Left lung (tissue), 10 donors: ENCODE results near the gene HOXB1. TPM values are rescaled to one million over a fixed set of nuclear protein-coding genes. Genes with fewer than 3 reads are reported as not detected.

Experiments
- ATAC-seq: fragments of 200-7000 bp; cut with Tn5 transposase; one replicate; pipeline ENCODE4 v1.9.1; 2020; ENCODE audit warnings: moderate library complexity
- DNase-seq, 4 donors: peaks; one replicate each; pipeline ENCODE4 v3.0.0-alpha.2; 2013 to 2020
- H3K27ac ChIP-seq, 2 donors: fragments of 200-600 bp; sonication (generic) in 1 of 2; one replicate each; pipeline versions ENCODE4 v1.5.0 to v1.8.0; 2020 to 2021
- H3K27me3 ChIP-seq, 2 donors: fragments of 200-600 bp; sonication (generic) in 1 of 2; one replicate each; pipeline versions ENCODE4 v1.5.0 to v1.8.0; 2020 to 2021
- H3K36me3 ChIP-seq, 2 donors: fragments of 200-600 bp; sonication (generic) in 1 of 2; one replicate each; pipeline versions ENCODE4 v1.5.0 to v1.8.0; 2020 to 2021
- H3K4me1 ChIP-seq, 2 donors: fragments of 200-600 bp; one replicate each; pipeline ENCODE4 v1.8.0; 2021
- H3K4me3 ChIP-seq, 2 donors: fragments of 200-600 bp; sonication (generic) in 1 of 2; one replicate each; pipeline versions ENCODE4 v1.5.0 to v1.8.0; 2020 to 2021; ENCODE audit warnings: mild to moderate bottlenecking in 1 of 2
- H3K9me3 ChIP-seq, 2 donors: fragments of 200-600 bp; sonication (generic) in 1 of 2; one replicate each; pipeline versions ENCODE4 v1.5.0 to v1.8.0; 2020 to 2021
- CTCF ChIP-seq, 2 donors: fragments of 200-600 bp; sonication (generic) in 1 of 2; IDR thresholded peaks; one replicate each; pipeline versions ENCODE4 v1.5.0 to v1.8.0; 2021; ENCODE audit warnings: antibody characterized with exemption in 2 of 2
- intact Hi-C, 2 donors: fragments of 100-400 bp; cut with DNase I; formaldehyde crosslinking; loops; one replicate each; pipeline versions ENCODE4 v1.11.2 to v1.14.2; 2022
- polyA plus RNA-seq, 6 donors: library from polyadenylated mRNA; unstranded; fragments of 120-200 nt; gene quantifications; one replicate each; pipeline ENCODE4 v1.2.1, GENCODE V29; 2013; ENCODE audit not compliant: insufficient read length in 6 of 6
- total RNA-seq, 2 donors: library from RNA; stranded (reverse); fragmentation: NEBNext Ultra II Directional; extraction: Animal tissue kit (Norgen Biotek cat#: 25700); gene quantifications; one replicate each; pipeline ENCODE4 v1.2.1, GENCODE V29; 2021
- donor health status: DM: no; HTN: yes; CAD: no.
- donor health status: DM: no; HTN: no; CAD: no.

Gene HOXB1
- total and polyA plus RNA-seq, 8 donors: 0.09 to 0.39 (median 0.10) TPM; not detected in 3

DNA sequence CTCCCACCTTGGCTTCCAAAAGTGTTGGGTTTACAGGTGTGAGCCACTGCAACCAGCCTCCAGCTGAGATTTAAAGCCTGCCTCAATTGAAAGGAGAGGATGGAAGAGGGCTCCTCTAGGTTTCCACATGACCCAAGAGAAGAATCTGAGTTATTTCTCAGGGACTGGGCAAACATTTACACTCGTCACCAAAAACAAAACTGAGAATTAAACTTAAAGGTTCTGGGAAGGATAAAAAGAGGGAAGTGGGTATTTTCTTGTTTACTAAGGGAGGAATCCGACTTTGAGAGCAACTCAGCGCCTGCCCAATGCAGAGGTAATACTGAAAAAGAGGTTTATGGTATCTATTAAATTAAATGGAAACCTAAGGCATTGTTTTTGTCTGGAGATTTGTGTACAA, 13.3 kb downstream of the HOXB1 start:
- peaks cover 5 to 82% of the 10 kb centered on the region in 2 donors for H3K27me3 ChIP-seq
- no peak overlapping the region for H3K4me3 ChIP-seq
- no peaks in the 10 kb centered on the region for H3K9me3 ChIP-seq
- peaks cover 0 to 7% of the 10 kb centered on the region in 2 donors for H3K4me1 ChIP-seq
- no peak for DNase-seq
- intact Hi-C loops: no loop called here
- no peak overlapping the region for H3K27ac ChIP-seq
- H3K36me3 ChIP-seq: no peaks in the 10 kb centered on the region
- TF ChIP-seq CTCF (IDR thresholded peaks at IDR 0.05): no peak
- ATAC-seq: no peak

- ATAC-seq: no peak
- peaks cover 5 to 73% of the 10 kb centered on the region in 2 donors for H3K27me3 ChIP-seq
- peaks cover 0 to 7% of the 10 kb centered on the region in 2 donors for H3K4me1 ChIP-seq
- no peaks in the 10 kb centered on the region for H3K36me3 ChIP-seq
- DNase-seq: no peak
- H3K4me3 ChIP-seq: no peak overlapping the region
- intact Hi-C loops: no loop called here
- H3K27ac ChIP-seq: no peak overlapping the region
- no peaks in the 10 kb centered on the region for H3K9me3 ChIP-seq
- no peak for TF ChIP-seq CTCF (IDR thresholded peaks at IDR 0.05)
Measured at GRCh38 chr17:48515925-48516900, 14.6 kb downstream of the HOXB1 start.

GRCh38 chr17:48514477-48514876, 16.3 kb downstream of the HOXB1 start:
- intact Hi-C loops: no loop called here
- Histone ChIP-seq H3K9me3 (no peaks in the 10 kb centered on the region), H3K36me3 (no peaks in the 10 kb centered on the region), H3K27me3 (peaks cover 5 to 57% of the 10 kb centered on the region in 2 donors), H3K27ac (no peak overlapping the region), H3K4me3 (no peak overlapping the region), H3K4me1 (peaks cover 0 to 7% of the 10 kb centered on the region in 2 donors)
- ATAC-seq: no peak
- no peak for TF ChIP-seq CTCF (IDR thresholded peaks at IDR 0.05)
- no peak for DNase-seq

DNA sequence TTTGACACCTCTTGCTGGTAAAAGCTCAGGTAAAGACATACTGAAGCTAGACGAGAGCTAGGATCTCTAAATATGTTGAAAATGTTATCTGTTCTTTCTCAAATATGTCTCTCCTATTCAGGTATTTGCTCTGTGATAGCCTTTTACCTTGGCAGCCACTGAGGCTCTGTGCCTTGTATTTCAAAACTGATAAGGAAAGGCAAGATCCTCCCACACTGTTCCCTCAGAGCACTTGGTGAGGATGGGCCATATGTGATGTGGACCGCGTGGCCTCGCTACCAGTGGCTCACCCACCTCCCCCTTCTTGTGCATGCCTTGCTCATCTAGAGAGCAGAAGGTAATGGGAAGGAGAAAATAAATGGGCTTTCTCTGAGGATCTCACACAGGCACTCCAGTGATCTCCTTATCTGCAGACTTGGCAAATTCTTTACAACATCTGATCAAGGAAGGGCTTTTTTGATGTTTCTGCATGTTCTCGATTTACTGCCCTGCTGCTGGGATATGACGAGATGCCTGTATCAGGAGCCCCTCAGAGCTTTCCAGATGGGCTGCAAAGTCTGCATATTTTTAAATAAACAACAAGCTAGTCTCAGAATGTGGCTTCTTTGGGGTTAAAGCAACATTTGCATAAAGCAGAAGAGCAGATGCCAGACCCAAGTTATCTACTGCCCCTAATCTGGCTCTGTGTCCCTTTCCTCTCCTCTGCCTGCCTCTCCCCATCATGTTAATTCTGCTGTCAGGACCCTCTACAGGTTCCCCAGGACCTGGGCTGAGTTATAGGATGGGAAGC, 16.9 kb downstream of the HOXB1 start:
- ATAC-seq: no peak
- intact Hi-C loops: no loop called here

More for the DNA sequence above, 16.9 kb downstream of the HOXB1 start:
- Histone ChIP-seq H3K9me3 (no peaks in the 10 kb centered on the region), H3K4me1 (peaks cover 0 to 7% of the 10 kb centered on the region in 2 donors), H3K4me3 (no peak overlapping the region), H3K27ac (no peak overlapping the region), H3K27me3 (peaks cover 5 to 54% of the 10 kb centered on the region in 2 donors), H3K36me3 (no peaks in the 10 kb centered on the region)
- no peak for TF ChIP-seq CTCF (IDR thresholded peaks at IDR 0.05)
- no peak for DNase-seq
